ENCODE data around the gene LONRF2.

LONRF2 gene

GRCh38 chr2:100339823-100340222, 17.5 kb upstream of the LONRF2 start:
- H3K27me3 ChIP-seq (ENCODE audit: insufficient read depth, low read length) = no peaks in the 10 kb centered on the region

DNA sequence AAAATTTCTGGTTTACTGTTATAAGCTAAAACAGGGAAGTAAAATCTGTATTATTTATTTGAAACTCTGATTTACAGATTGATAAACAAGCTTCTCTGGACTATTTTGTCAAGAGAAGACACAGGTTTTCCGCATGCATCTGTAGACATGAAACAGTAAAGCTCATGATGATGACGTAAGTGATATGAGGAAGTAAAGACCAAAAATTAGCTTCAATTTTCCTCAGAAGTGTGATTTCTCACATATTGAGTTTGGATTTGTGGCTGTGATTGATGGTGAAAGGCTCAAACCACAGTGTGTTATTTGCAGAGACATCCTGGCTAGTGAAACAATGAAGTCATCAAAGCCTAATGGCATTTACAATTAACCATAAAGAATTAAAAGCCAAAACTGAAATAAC, 12.6 kb upstream of the LONRF2 start:
- 92% methylated on average over 2 of the region's 2 CpGs for WGBS
- Histone ChIP-seq H3K4me1 (ENCODE audit: insufficient read depth, low read length) (no peaks in the 10 kb centered on the region), H3K9ac (ENCODE audit: low read depth, low read length) (no peak overlapping the region), H3K4me3 (ENCODE audit: low read length) (no peak overlapping the region), H3K27ac (ENCODE audit: low read depth, low read length) (no peak overlapping the region), H3K27me3 (ENCODE audit: insufficient read depth, low read length) (no peaks in the 10 kb centered on the region), H3K36me3 (ENCODE audit: insufficient read depth, low read length) (no peaks in the 10 kb centered on the region), H3K9me3 (ENCODE audit: insufficient read depth, low read depth, low read length) (peaks cover 7% of the 10 kb centered on the region; the same call in 1 of the 2 replicates)

More at GRCh38 chr2:100339823-100340222, 17.5 kb upstream of the LONRF2 start:
- no peak overlapping the region for H3K9ac ChIP-seq (ENCODE audit: low read depth, low read length)
- H3K9me3 ChIP-seq (ENCODE audit: insufficient read depth, low read depth, low read length) = peaks cover 9% of the 10 kb centered on the region
- no peak overlapping the region for H3K27ac ChIP-seq (ENCODE audit: low read depth, low read length)
- H3K36me3 ChIP-seq (ENCODE audit: insufficient read depth, low read length) = no peaks in the 10 kb centered on the region
- no peaks in the 10 kb centered on the region for H3K4me1 ChIP-seq (ENCODE audit: insufficient read depth, low read length)
- WGBS = 95% methylated on average over 5 of the region's 5 CpGs
- no peak overlapping the region for H3K4me3 ChIP-seq (ENCODE audit: low read length)

DNA sequence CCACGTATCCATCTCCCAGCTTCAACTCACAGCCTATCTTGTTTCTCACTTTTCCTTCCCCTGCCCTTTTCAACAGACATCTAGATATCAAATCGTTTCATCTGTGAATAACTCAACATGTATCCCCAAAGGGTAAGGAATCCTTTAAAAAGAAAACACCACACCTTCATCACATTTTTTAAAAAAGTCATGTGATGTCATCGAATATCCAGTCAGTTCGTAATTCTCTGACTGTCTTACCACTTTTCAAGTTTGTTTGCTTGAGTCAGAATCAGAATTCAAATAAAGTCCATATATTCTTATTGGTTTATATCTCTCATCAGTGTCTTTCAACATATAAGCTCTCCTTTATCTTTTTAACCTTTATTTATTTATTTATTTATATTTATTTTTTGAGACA, 5.4 kb upstream of the LONRF2 start:
- 97% methylated on average over 4 of the region's 4 CpGs for WGBS
- peaks cover 32% of the 10 kb centered on the region for H3K27me3 ChIP-seq (ENCODE audit: insufficient read depth, low read length)

DNA sequence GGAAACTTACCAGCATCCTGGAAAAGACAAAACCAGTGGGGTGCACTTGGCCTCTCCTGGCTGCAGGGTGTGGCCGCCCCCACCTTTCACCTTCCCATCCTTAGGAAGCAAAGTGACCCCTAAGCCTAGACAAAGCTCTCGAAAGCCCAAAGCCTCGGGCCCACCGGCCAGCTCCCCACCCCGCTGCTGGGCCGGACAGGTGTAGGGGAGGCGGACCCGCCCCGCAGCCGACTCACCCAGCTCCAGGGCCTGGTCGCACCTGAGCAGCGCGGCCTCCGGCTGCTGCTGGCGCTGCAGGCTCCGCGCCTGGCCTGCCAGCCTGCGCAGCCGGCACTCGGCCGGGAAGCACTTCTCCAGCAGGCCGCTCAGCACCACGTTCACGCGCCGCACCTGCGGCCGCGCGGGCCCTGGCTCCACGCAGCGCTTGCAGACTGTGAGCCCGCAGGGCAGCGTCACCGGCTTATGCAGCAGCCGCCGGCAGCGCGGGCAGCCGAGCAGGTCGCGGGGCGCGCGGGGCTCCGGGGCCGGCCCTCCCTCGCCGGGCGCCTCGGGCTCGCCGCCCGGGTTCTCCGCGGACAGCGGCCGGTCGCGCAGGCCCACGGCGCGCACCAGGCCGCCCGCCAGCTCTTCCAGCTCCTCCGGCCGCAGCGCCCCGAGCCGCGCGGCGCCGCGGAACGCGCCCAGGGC, 979 bp downstream of the LONRF2 start:
- Histone ChIP-seq H3K36me3 (ENCODE audit: insufficient read depth, low read length) (no peaks in the 10 kb centered on the region), H3K9ac (ENCODE audit: low read depth, low read length) (peak overlapping the region; percentile 52; the same call in 1 of the 2 replicates), H3K9me3 (ENCODE audit: insufficient read depth, low read depth, low read length) (peaks cover 22% of the 10 kb centered on the region), H3K27ac (ENCODE audit: low read depth, low read length) (no peak overlapping the region), H3K4me3 (ENCODE audit: low read length) (peak overlapping the region; percentile 67), H3K27me3 (ENCODE audit: insufficient read depth, low read length) (peaks cover 67% of the 10 kb centered on the region), H3K4me1 (ENCODE audit: insufficient read depth, low read length) (no peaks in the 10 kb centered on the region)
- 1% methylated on average over 77 of the region's 77 CpGs for WGBS

More for the DNA sequence above, 5.4 kb upstream of the LONRF2 start:
- Histone ChIP-seq H3K27ac (ENCODE audit: low read depth, low read length) (no peak overlapping the region), H3K4me3 (ENCODE audit: low read length) (no peak overlapping the region), H3K36me3 (ENCODE audit: insufficient read depth, low read length) (no peaks in the 10 kb centered on the region), H3K9ac (ENCODE audit: low read depth, low read length) (no peak overlapping the region), H3K9me3 (ENCODE audit: insufficient read depth, low read depth, low read length) (no peaks in the 10 kb centered on the region; the same call in 1 of the 2 replicates), H3K4me1 (ENCODE audit: insufficient read depth, low read length) (no peaks in the 10 kb centered on the region)

- Histone ChIP-seq H3K9ac (ENCODE audit: low read depth, low read length) (no peak overlapping the region), H3K9me3 (ENCODE audit: insufficient read depth, low read depth, low read length) (peaks cover 22% of the 10 kb centered on the region), H3K27me3 (ENCODE audit: insufficient read depth, low read length) (peaks cover 65% of the 10 kb centered on the region), H3K4me1 (ENCODE audit: insufficient read depth, low read length) (no peaks in the 10 kb centered on the region), H3K27ac (ENCODE audit: low read depth, low read length) (no peak overlapping the region), H3K36me3 (ENCODE audit: insufficient read depth, low read length) (no peaks in the 10 kb centered on the region), H3K4me3 (ENCODE audit: low read length) (peak overlapping the region; percentile 67)
- WGBS = 66% methylated on average over 19 of the region's 19 CpGs
Observed at GRCh38 chr2:100320547-100321178, 1.6 kb downstream of the LONRF2 start.

DNA sequence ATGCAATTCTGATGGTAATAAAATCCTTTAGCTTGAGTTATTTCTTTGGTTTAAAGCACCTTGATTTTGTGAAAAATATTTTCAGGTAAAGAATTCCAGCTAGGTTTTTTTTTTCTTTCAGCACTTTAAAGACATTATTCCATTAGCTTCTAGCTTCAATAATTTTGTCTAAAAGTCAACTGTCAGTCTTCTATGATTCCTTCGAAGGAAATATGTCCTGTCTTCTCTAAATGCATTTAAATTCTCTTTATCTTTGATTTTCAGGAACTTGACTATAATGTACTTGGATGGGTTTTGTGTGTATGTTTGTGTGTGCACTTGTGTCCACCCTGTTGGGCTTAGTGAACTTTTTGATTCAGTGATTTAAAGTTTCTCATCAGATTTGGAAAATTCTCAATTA, 4.7 kb downstream of the LONRF2 start:
- no peak overlapping the region for H3K27ac ChIP-seq (ENCODE audit: low read depth, low read length)
- H3K36me3 ChIP-seq (ENCODE audit: insufficient read depth, low read length) = no peaks in the 10 kb centered on the region
- peaks cover 22% of the 10 kb centered on the region for H3K9me3 ChIP-seq (ENCODE audit: insufficient read depth, low read depth, low read length)
- WGBS = 92% methylated on average over 1 of the region's 1 CpG
- H3K27me3 ChIP-seq (ENCODE audit: insufficient read depth, low read length) = peaks cover 34% of the 10 kb centered on the region
- H3K4me3 ChIP-seq (ENCODE audit: low read length) = no peak overlapping the region
- no peak overlapping the region for H3K9ac ChIP-seq (ENCODE audit: low read depth, low read length)
- H3K4me1 ChIP-seq (ENCODE audit: insufficient read depth, low read length) = no peaks in the 10 kb centered on the region

DNA sequence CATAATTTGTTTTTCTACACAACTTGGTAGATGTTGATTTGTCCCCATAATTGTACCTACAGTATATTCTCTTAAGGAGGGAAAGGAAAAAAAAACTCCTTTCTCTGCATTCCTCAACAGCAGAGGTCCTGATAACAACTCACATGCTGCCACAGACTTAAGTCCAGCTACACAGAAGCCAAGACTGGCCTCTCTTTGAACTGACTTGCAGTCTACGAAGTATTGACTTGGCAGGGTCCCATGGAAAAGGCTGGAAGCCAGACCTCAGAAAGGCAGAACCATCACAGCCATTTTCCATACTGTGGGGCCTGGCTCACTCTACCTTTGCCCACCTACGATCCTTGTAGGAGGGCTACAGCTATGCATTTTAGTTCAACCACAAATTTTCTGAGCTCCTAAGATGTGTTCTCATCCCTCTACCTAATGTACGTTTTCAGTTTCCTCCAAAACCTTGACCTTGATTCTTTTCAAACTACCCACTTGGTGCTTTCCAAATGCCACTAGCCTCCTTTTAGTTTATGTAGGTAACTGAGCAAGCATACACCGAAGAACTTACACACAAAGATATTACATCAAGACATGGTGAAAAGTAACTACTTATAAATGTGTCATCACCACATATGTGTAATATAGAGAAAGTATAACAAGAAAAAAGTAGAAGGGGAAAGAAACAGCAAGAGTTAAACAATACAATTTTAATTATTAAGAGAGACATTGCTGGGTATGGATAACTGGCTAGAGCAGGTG, 12.2 kb downstream of the LONRF2 start:
- H3K9ac ChIP-seq (ENCODE audit: low read depth, low read length) = no peak overlapping the region
- WGBS = 83% methylated on average over 3 of the region's 4 CpGs
- no peak overlapping the region for H3K27ac ChIP-seq (ENCODE audit: low read depth, low read length)
- H3K27me3 ChIP-seq (ENCODE audit: insufficient read depth, low read length) = no peaks in the 10 kb centered on the region
- no peaks in the 10 kb centered on the region for H3K36me3 ChIP-seq (ENCODE audit: insufficient read depth, low read length)
- no peaks in the 10 kb centered on the region for H3K9me3 ChIP-seq (ENCODE audit: insufficient read depth, low read depth, low read length)
- no peak overlapping the region for H3K4me3 ChIP-seq (ENCODE audit: low read length)
- no peaks in the 10 kb centered on the region for H3K4me1 ChIP-seq (ENCODE audit: insufficient read depth, low read length)

GRCh38 chr2:100309311-100309710, 13.0 kb downstream of the LONRF2 start:
- no peak overlapping the region for H3K27ac ChIP-seq (ENCODE audit: low read depth, low read length)
- H3K4me3 ChIP-seq (ENCODE audit: low read length) = no peak overlapping the region
- H3K36me3 ChIP-seq (ENCODE audit: insufficient read depth, low read length) = no peaks in the 10 kb centered on the region
- H3K9ac ChIP-seq (ENCODE audit: low read depth, low read length) = no peak overlapping the region
- no peaks in the 10 kb centered on the region for H3K4me1 ChIP-seq (ENCODE audit: insufficient read depth, low read length)
- no peaks in the 10 kb centered on the region for H3K9me3 ChIP-seq (ENCODE audit: insufficient read depth, low read depth, low read length)
- WGBS = 90% methylated on average over 2 of the region's 3 CpGs
- no peaks in the 10 kb centered on the region for H3K27me3 ChIP-seq (ENCODE audit: insufficient read depth, low read length)

DNA sequence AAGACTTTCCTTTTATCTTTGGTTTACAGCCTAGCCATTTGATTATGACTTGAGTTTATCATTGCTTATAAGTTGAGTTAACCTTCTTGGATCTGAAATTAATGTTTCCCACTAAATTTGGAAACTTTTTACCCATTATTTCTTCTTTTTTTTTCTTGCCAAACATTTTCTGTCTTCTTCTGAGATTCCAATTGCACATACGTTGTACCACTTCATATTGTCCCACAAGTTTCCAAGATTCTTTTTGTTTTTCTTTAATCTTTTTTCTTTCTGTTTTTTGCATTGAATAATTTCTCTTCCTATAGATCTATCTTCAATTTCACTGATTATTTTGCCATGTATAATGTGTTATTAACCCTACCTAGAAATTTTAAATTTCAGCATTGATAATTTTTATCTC, 18.6 kb downstream of the LONRF2 start:
- no peaks in the 10 kb centered on the region for H3K36me3 ChIP-seq (ENCODE audit: insufficient read depth, low read length)
- 95% methylated on average over 1 of the region's 1 CpG for WGBS

GRCh38 chr2:100302585-100302892, 19.8 kb downstream of the LONRF2 start:
- WGBS = 86% methylated on average over 3 of the region's 3 CpGs
- no peak overlapping the region for H3K9ac ChIP-seq (ENCODE audit: low read depth, low read length)
- H3K9me3 ChIP-seq (ENCODE audit: insufficient read depth, low read depth, low read length) = peaks cover 8% of the 10 kb centered on the region; the same call in 1 of the 2 replicates
- H3K4me3 ChIP-seq (ENCODE audit: low read length) = no peak overlapping the region
- H3K36me3 ChIP-seq (ENCODE audit: insufficient read depth, low read length) = no peaks in the 10 kb centered on the region
- no peaks in the 10 kb centered on the region for H3K4me1 ChIP-seq (ENCODE audit: insufficient read depth, low read length)
- no peaks in the 10 kb centered on the region for H3K27me3 ChIP-seq (ENCODE audit: insufficient read depth, low read length)
- no peak overlapping the region for H3K27ac ChIP-seq (ENCODE audit: low read depth, low read length)

More for the DNA sequence above, 18.6 kb downstream of the LONRF2 start:
- Histone ChIP-seq H3K4me3 (ENCODE audit: low read length) (no peak overlapping the region), H3K27me3 (ENCODE audit: insufficient read depth, low read length) (no peaks in the 10 kb centered on the region), H3K27ac (ENCODE audit: low read depth, low read length) (no peak overlapping the region), H3K9me3 (ENCODE audit: insufficient read depth, low read depth, low read length) (peaks cover 8% of the 10 kb centered on the region; the same call in 1 of the 2 replicates), H3K9ac (ENCODE audit: low read depth, low read length) (no peak overlapping the region), H3K4me1 (ENCODE audit: insufficient read depth, low read length) (no peaks in the 10 kb centered on the region)

DNA sequence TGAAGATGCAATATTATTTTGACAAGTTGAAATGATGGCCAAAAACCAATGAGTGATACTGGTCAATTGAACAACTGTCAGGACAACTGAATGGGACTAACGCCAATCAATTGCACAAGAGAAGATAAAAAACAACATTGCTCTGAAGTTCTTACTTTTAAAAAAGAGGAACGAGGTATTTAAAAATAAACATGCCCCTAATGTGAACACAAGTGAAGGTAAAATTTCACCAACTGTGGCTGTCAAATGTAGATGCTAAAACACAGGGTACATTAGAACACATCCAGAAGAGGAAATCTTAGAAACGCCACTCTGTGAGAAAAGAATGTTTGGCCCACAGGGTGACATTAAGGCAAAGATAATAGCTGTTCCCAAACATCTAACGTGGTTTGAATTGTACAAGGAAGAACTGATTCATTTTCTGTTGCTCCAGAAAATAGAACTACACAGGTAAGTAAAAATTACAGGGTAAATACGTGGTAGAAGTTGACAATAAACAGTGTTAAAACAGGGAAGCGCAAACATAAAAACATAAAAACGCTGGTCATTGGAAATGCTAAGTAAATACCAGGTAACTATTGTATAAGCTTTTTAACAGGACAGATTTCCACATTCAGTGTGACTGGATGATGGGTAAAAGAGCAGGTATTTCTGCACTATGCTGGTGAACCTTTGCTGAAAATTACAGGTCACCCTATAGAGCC, 20.3 kb downstream of the LONRF2 start:
- H3K4me3 ChIP-seq (ENCODE audit: low read length) = no peak overlapping the region
- no peaks in the 10 kb centered on the region for H3K36me3 ChIP-seq (ENCODE audit: insufficient read depth, low read length)
- WGBS = 94% methylated on average over 7 of the region's 7 CpGs
- H3K9ac ChIP-seq (ENCODE audit: low read depth, low read length) = no peak overlapping the region
- no peak overlapping the region for H3K27ac ChIP-seq (ENCODE audit: low read depth, low read length)
- no peaks in the 10 kb centered on the region for H3K4me1 ChIP-seq (ENCODE audit: insufficient read depth, low read length)
- H3K9me3 ChIP-seq (ENCODE audit: insufficient read depth, low read depth, low read length) = peaks cover 8% of the 10 kb centered on the region; the same call in 1 of the 2 replicates
- no peaks in the 10 kb centered on the region for H3K27me3 ChIP-seq (ENCODE audit: insufficient read depth, low read length)
